ELR (cell line): ENCODE measurements around the gene CEMIP.

Source experiments
- DNase-seq: peaks from one replicate; pipeline ENCODE4 v3.0.0-alpha.2; 2015; ENCODE audit warnings: low read depth

Gene CEMIP

GRCh38 chr15:80929689-80930088, 150.5 kb downstream of the CEMIP start:
- peak; percentile 56 for DNase-seq

- DNase-seq: no peak
These were observed 152.0 kb downstream of the CEMIP start for GRCh38 chr15:80931191-80931590.

- DNase-seq: no peak
These were observed 152.7 kb downstream of the CEMIP start for GRCh38 chr15:80931721-80932512.

- no peak for DNase-seq
These were observed 153.3 kb downstream of the CEMIP start for GRCh38 chr15:80932513-80932815.

- no peak for DNase-seq
These were observed 153.8 kb downstream of the CEMIP start for GRCh38 chr15:80932989-80933388.

GRCh38 chr15:80934761-80935221, 155.6 kb downstream of the CEMIP start:
- peak; percentile 76 for DNase-seq

GRCh38 chr15:80936288-80937078, 157.3 kb downstream of the CEMIP start:
- no peak for DNase-seq

GRCh38 chr15:80937718-80938117, 158.5 kb downstream of the CEMIP start:
- no peak for DNase-seq

GRCh38 chr15:80939216-80939615, 160.0 kb downstream of the CEMIP start:
- DNase-seq: no peak

- DNase-seq: no peak
These were observed 161.2 kb downstream of the CEMIP start for GRCh38 chr15:80940331-80940730.

- no peak for DNase-seq
These were observed 161.7 kb downstream of the CEMIP start for GRCh38 chr15:80940851-80941250.

GRCh38 chr15:80942266-80942665, 163.1 kb downstream of the CEMIP start:
- no peak for DNase-seq

GRCh38 chr15:80942746-80943565, 163.8 kb downstream of the CEMIP start:
- no peak for DNase-seq

- DNase-seq: no peak
These were observed 165.6 kb downstream of the CEMIP start for GRCh38 chr15:80944818-80945217.

GRCh38 chr15:80945605-80946004, 166.4 kb downstream of the CEMIP start:
- no peak for DNase-seq

GRCh38 chr15:80946576-80946975, 167.4 kb downstream of the CEMIP start:
- no peak for DNase-seq

- DNase-seq: no peak
These were observed 169.6 kb downstream of the CEMIP start for GRCh38 chr15:80948651-80949292.

GRCh38 chr15:80949756-80950155, 170.6 kb downstream of the CEMIP start:
- DNase-seq: no peak

GRCh38 chr15:80950291-80951078, 171.3 kb downstream of the CEMIP start:
- no peak for DNase-seq

GRCh38 chr15:80951941-80952340, 172.8 kb downstream of the CEMIP start:
- DNase-seq: no peak
